ENCODE measurements around the gene FPR2.

DNA sequence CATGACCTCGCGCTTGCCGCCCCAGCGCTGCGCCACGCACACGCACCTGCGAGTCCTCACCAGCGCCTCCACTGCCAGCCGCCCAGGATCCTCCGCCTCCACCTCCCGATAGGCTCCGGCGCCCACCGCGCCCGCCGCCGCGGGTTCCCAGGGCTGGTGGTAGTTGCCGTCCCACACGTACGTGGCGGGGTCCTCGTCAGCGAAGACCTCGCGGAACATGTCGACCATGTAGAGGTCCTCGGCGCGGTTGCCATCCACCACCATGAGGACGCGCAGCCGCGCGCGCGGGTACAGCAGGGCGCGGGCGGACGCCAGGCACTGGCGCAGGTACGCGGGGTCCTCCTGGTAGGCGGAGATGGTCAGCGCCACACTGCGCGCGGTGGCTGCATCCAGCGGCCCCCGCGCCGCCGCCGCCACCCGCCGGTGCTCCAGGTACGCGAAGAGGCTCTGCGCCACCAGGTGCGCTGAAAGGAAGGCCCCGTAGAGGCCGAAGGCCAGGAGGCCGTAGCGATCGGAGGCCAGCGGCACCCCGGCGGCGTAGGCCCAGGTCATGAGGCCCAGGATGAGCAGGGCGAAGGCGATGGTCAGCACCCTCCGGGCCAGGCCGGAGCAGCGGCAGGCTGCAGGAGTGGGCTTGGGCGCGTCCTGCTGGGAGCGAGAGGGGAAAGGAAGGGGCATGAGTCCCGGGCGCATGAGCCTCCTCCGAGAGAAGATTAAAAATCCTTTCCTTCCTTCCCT is 41.6 kb upstream of the FPR2 start:
- no peak for TF ChIP-seq REST (IDR thresholded peaks at IDR 0.05; ENCODE audit: unreplicated experiment)
- TF ChIP-seq, protein P1, sequence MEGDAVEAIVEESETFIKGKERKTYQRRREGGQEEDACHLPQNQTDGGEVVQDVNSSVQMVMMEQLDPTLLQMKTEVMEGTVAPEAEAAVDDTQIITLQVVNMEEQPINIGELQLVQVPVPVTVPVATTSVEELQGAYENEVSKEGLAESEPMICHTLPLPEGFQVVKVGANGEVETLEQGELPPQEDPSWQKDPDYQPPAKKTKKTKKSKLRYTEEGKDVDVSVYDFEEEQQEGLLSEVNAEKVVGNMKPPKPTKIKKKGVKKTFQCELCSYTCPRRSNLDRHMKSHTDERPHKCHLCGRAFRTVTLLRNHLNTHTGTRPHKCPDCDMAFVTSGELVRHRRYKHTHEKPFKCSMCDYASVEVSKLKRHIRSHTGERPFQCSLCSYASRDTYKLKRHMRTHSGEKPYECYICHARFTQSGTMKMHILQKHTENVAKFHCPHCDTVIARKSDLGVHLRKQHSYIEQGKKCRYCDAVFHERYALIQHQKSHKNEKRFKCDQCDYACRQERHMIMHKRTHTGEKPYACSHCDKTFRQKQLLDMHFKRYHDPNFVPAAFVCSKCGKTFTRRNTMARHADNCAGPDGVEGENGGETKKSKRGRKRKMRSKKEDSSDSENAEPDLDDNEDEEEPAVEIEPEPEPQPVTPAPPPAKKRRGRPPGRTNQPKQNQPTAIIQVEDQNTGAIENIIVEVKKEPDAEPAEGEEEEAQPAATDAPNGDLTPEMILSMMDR (conservative IDR thresholded peaks at IDR 0.05; ENCODE audit: low read depth in 2 of 2), result no peak
- peak; percentile 25; the same call in 1 of the 2 replicates for TF ChIP-seq POLR2AphosphoS5 (IDR thresholded peaks at IDR 0.05; ENCODE audit: low read depth)
- TF ChIP-seq EZH2 (IDR thresholded peaks at IDR 0.05; ENCODE audit: low read depth, unreplicated experiment), result peak; percentile 52
- no peak for TF ChIP-seq CREB1 (CRISPR knock-in tag; IDR thresholded peaks at IDR 0.05; ENCODE audit: low read depth)
